ENCODE data around the gene ITGB5.
A peak's percentile ranks its signal among the peaks of the same experiment; 100 is the strongest.

The ITGB5 gene, protein sequence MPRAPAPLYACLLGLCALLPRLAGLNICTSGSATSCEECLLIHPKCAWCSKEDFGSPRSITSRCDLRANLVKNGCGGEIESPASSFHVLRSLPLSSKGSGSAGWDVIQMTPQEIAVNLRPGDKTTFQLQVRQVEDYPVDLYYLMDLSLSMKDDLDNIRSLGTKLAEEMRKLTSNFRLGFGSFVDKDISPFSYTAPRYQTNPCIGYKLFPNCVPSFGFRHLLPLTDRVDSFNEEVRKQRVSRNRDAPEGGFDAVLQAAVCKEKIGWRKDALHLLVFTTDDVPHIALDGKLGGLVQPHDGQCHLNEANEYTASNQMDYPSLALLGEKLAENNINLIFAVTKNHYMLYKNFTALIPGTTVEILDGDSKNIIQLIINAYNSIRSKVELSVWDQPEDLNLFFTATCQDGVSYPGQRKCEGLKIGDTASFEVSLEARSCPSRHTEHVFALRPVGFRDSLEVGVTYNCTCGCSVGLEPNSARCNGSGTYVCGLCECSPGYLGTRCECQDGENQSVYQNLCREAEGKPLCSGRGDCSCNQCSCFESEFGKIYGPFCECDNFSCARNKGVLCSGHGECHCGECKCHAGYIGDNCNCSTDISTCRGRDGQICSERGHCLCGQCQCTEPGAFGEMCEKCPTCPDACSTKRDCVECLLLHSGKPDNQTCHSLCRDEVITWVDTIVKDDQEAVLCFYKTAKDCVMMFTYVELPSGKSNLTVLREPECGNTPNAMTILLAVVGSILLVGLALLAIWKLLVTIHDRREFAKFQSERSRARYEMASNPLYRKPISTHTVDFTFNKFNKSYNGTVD

GRCh38 chr3:124887177-124887931 is at the start of gene ITGB5:
ITGB5 (minus strand) TSS chr3:124887365; CDS start chr3:124887000, 365 bp downstream.
- H3K4me1 Mint-ChIP-seq: peaks cover 13% of the 10 kb centered on the region
- peaks cover 79% of the 10 kb centered on the region for H3K27me3 Mint-ChIP-seq
- H3K4me3 Mint-ChIP-seq: peak within 1 kb of the TSS; percentile 80 to 81
- DNase-seq: peak; percentile 34 to 45
- H3K9me3 Mint-ChIP-seq: no peaks in the 10 kb centered on the region
- peak; percentile 80 for ATAC-seq
- H3K27ac Mint-ChIP-seq: no peak within 1 kb of the TSS

DNA sequence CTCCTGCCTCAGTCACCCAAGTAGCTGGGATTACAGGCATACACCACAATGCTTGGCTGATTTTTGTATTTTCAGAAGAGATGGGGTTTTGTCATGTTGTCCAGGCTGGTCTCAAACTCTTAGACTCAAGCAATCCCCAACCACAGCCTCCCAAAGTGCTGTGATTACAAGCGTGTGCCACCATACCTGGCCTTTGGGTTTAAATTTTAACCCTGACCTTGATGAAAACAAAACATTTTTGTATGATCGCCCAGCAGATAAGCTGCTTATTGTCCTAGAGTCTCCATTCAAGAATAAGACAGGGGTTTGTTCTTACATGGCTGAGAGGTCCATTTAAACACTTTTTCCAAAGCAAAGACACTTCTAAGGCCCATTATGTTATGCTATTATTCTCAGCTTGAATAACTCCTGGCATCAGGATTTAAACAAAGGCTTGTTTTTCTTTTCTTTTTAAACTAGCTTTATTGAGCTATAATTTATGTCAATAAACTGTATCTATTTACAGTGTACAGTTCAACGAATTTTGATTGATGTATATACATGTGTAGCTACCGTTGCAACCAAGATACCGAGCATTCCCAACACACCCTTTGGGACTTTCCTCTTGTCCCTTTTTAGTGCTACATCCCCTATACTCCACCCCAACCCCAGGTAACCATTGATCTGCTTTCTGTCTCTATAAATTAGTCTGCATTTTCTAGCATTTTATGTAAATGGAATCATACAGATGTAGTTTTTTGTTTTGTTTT is 48.8 kb upstream of the ITGB5 start:
- no peaks in the 10 kb centered on the region for H3K9me3 Mint-ChIP-seq
- ATAC-seq (no peak), DNase-seq (no peak)
- H3K4me1 Mint-ChIP-seq: peaks cover 6% of the 10 kb centered on the region
- H3K27ac Mint-ChIP-seq: no peak overlapping the region
- no peak overlapping the region for H3K4me3 Mint-ChIP-seq
- H3K27me3 Mint-ChIP-seq: peaks cover 36% of the 10 kb centered on the region

DNA sequence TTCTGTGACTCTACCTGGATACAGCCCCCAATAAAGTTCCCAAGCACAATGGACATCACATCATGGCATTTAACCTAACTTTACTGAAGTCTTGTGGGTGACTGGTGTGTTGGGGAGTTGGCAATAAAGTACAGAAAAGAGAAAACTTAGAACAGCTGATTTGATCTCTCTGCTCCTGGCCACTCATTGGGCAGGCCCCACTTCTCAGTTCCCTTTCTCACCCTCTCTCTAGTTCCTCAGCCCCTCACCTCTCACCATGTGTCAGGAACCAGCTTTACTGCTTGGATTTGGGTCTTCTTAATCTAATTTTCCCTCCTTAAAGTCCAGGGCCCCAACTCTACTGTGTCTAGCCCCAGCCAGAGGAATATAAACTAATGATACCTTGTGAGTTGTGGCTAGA is 48.1 kb upstream of the ITGB5 start:
- Mint-ChIP-seq H3K27me3 (peaks cover 38% of the 10 kb centered on the region), H3K4me1 (peaks cover 6% of the 10 kb centered on the region), H3K9me3 (no peaks in the 10 kb centered on the region), H3K27ac (no peak overlapping the region), H3K4me3 (no peak overlapping the region)
- DNase-seq (no peak), ATAC-seq (no peak)

- Mint-ChIP-seq H3K27me3 (peaks cover 45% of the 10 kb centered on the region), H3K4me3 (no peak within 1 kb of the TSS), H3K4me1 (peaks cover 6% of the 10 kb centered on the region), H3K27ac (no peak within 1 kb of the TSS), H3K9me3 (no peaks in the 10 kb centered on the region)
- ATAC-seq (no peak), DNase-seq (no peak)
Measured at GRCh38 chr3:124934577-124934976, 47.4 kb upstream of the ITGB5 start, which contains the start of gene MUC13. MUC13 (minus strand) TSS chr3:124934751; CDS start chr3:124934712, 39 bp downstream.

DNA sequence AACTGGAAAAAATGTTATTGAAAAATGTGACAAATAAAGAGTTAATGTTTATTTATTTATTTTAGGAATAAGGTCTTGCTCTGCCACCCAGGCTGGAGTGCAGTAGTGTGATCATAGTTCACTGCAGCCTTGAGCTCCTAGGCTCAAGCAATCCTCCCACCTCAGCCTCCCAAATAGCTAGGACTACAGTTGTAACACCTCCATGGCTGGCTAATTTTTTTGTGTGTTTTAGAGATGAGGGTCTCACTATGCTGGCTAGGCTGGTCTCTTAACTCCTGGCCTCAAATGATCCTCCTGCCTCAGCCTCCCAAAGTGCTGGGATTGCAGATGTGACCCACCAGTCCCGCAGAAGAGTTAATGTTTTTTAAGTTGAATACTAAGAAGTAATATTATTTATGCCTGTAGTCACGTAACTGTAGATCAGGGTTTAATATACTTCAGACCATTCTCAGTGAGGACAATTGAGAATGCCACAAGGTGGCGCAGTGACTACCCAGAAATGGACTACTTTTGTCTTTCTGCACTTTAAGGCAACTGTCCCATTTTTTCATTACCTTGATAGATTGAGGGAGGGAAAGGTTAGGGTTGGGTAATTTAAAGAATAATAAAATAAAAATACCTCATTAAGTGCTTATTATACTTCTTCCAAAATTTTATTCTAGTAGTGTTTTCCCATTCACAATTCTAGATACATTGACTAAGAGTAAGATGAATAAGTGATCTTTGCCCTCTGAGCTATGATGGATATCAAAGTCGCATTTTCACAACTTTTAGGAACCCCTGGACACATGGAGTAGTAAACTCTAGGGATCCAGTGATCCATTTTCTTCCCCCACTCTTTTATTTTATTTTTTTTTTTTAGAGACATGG is 41.4 kb upstream of the ITGB5 start:
- Mint-ChIP-seq H3K27ac (no peak overlapping the region), H3K9me3 (no peaks in the 10 kb centered on the region), H3K27me3 (peaks cover 39% of the 10 kb centered on the region), H3K4me3 (no peak overlapping the region), H3K4me1 (peaks cover 18% of the 10 kb centered on the region)
- DNase-seq: peak; percentile 37 to 49
- no peak for ATAC-seq

DNA sequence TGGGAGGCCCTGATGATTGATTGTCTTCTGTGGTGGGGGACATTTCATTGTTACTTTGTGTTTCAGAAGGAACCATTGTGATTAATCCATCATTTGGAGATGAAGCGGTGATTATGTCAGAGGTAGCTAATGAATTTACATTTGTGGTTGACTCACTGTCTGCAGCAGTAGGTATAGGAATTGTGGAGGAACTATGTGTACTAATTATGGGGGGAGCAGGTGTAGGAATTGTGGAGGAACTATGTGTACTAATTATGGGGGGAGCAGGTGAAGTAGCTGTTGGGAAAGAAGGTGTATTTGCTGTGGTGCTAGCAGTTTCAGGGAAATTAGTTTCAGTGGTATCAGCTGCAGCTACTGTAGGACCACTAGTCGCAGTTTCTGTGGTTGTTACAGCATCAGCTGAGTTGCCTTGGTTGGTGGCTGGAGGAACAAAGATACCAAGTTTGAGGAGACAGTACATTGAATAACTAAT is 40.4 kb upstream of the ITGB5 start:
- H3K9me3 Mint-ChIP-seq: no peaks in the 10 kb centered on the region
- DNase-seq: peak in 1 of 2 donors; percentile 24
- H3K27me3 Mint-ChIP-seq: peaks cover 29% of the 10 kb centered on the region
- peaks cover 15% of the 10 kb centered on the region for H3K4me1 Mint-ChIP-seq
- no peak overlapping the region for H3K4me3 Mint-ChIP-seq
- no peak overlapping the region for H3K27ac Mint-ChIP-seq
- peak; percentile 78 for ATAC-seq

DNA sequence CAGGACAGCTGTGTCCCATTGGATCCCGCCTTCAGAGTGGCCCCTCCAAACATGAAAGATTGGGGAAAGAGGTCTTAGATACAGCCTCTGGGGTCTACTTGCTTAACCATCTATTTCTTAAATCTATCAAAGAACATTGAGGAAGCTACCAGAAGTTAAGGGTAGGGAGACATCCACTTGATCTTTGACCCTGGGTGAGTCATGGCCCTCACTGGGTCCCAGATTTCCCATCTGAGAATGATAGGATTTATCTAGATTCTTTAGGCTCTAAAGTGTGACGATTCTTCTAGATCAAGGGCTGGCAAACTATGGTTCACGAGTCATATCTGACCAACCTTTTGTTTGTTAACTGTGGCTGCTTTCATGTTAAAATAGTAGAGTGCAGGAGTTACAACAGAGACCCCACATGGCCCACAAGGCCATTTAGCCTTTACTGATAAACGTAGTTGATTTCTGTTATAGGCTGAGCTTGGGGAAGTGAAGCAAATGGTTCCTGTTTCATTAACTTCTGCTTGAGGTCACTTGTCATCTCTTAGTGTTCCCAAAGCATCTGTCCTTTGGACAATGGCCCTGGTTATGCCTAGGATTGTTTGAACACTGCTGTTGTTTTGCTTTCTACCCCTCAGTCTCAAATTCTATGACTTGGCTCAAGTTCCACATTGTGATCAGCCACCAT is 39.4 kb upstream of the ITGB5 start:
- no peak overlapping the region for H3K4me3 Mint-ChIP-seq
- DNase-seq: no peak
- H3K27ac Mint-ChIP-seq: no peak overlapping the region
- H3K4me1 Mint-ChIP-seq: peaks cover 12% of the 10 kb centered on the region
- ATAC-seq: no peak
- H3K9me3 Mint-ChIP-seq: no peaks in the 10 kb centered on the region
- H3K27me3 Mint-ChIP-seq: peaks cover 26% of the 10 kb centered on the region

- H3K27me3 Mint-ChIP-seq: peaks cover 19% of the 10 kb centered on the region
- DNase-seq: no peak
- H3K4me3 Mint-ChIP-seq: no peak overlapping the region
- H3K9me3 Mint-ChIP-seq: no peaks in the 10 kb centered on the region
- H3K27ac Mint-ChIP-seq: no peak overlapping the region
- peaks cover 12% of the 10 kb centered on the region for H3K4me1 Mint-ChIP-seq
- no peak for ATAC-seq
Measured at GRCh38 chr3:124924741-124925140, 37.6 kb upstream of the ITGB5 start.

DNA sequence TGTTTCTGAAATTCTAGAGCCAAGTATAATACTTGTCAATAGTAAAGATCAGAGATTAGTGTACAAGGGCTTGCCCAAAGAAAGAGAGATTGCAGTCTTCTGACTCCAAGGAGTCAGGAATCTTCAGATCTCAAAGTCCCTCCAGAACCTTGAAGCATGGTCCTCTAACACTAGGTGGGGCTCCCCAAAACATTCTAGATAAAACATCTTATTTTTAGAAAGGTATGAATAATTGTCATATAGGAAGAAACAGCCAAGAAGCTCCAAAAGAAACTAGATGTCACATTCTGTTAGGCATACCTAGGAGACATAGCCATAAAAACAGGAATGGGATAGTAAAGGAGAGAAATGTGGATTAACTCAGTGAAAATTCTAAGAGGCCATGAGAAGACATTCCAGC is 36.7 kb upstream of the ITGB5 start:
- DNase-seq (no peak), ATAC-seq (no peak)
- Mint-ChIP-seq H3K9me3 (no peaks in the 10 kb centered on the region), H3K4me3 (no peak overlapping the region), H3K4me1 (peaks cover 12% of the 10 kb centered on the region), H3K27ac (no peak overlapping the region), H3K27me3 (peaks cover 20% of the 10 kb centered on the region)

- Mint-ChIP-seq H3K27me3 (peaks cover 40% of the 10 kb centered on the region), H3K27ac (no peak overlapping the region), H3K9me3 (no peaks in the 10 kb centered on the region), H3K4me1 (no peaks in the 10 kb centered on the region), H3K4me3 (no peak overlapping the region)
- ATAC-seq (no peak), DNase-seq (no peak)
Measured at GRCh38 chr3:124920718-124921117, 33.6 kb upstream of the ITGB5 start.

DNA sequence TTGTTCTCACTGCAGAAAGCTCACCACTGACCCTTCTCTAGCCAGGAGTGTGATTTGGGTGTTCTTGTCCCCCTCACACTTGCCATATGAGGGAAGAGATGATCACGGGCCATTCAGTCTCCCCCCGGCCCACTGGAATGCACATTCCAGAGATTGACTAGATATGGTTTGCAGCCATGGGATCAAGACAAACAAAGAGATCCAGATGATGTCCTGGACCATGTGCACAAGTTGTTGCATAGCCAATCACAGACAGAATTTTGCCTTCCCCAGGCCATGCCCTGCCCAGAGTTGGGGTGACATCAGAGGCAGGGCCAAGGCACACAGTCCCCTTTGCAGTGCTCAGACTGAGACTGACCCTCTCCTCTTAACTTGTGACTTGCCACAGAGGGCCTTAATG is 32.6 kb upstream of the ITGB5 start:
- no peak overlapping the region for H3K27ac Mint-ChIP-seq
- H3K4me1 Mint-ChIP-seq: no peaks in the 10 kb centered on the region
- no peak for ATAC-seq
- no peaks in the 10 kb centered on the region for H3K9me3 Mint-ChIP-seq
- no peak for DNase-seq
- peaks cover 42% of the 10 kb centered on the region for H3K27me3 Mint-ChIP-seq
- no peak overlapping the region for H3K4me3 Mint-ChIP-seq

DNA sequence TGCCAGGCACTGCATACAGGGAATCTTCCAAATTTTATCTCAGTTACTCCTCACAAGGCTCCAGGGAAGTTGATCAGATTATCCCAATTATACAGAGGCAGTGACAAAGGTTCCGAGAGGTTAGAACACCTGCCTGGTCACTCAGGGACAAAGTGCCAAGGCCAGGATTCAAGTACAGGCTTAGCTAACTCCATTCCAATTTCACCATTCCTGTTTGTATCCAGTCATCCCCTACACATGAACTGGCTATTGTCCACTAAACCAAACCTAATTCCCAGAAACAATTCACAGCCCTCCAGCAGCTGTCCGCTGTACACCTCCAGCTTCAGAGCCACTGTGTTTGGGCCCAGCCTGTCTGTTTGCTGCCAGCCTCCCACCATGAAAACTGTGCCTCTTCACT is 31.4 kb upstream of the ITGB5 start:
- no peak for DNase-seq
- no peaks in the 10 kb centered on the region for H3K9me3 Mint-ChIP-seq
- no peaks in the 10 kb centered on the region for H3K4me1 Mint-ChIP-seq
- no peak overlapping the region for H3K4me3 Mint-ChIP-seq
- H3K27me3 Mint-ChIP-seq: peaks cover 38% of the 10 kb centered on the region
- no peak overlapping the region for H3K27ac Mint-ChIP-seq
- ATAC-seq: no peak

- no peaks in the 10 kb centered on the region for H3K4me1 Mint-ChIP-seq
- peaks cover 38% of the 10 kb centered on the region for H3K27me3 Mint-ChIP-seq
- DNase-seq (no peak), ATAC-seq (no peak)
- H3K27ac Mint-ChIP-seq: no peak overlapping the region
- H3K9me3 Mint-ChIP-seq: no peaks in the 10 kb centered on the region
- H3K4me3 Mint-ChIP-seq: no peak overlapping the region
Measured at GRCh38 chr3:124916837-124917409, 29.8 kb upstream of the ITGB5 start.

Data from stimulated activated naive CD8-positive, alpha-beta T cell treated with anti-CD3 and anti-CD28 coated beads, Interleukin-15, amount 100 ng/mL, for 72 hours (primary cell).